HepG2 (cell line): Measurements from ENCODE around the gene NCCRP1. TPM values are rescaled to one million over a fixed set of nuclear protein-coding genes. Genes with fewer than 3 reads are reported as not detected.

Source experiments
- CENPX ChIP-seq: sonication (generic); formaldehyde crosslinking; IDR thresholded peaks from 2 replicates; pipeline ENCODE4 v1.9.0; 2021; ENCODE audit warnings: mild to moderate bottlenecking, missing genetic modification reagents, moderate library complexity
- EHMT2 ChIP-seq: fragments of 200-600 bp; sonication (generic); IDR thresholded peaks from 2 replicates; pipeline ENCODE4 v1.7.0; 2017; ENCODE audit warnings: antibody characterized with exemption, low read depth, low read length, borderline replicate concordance
- HNRNPL ChIP-seq: fragments of 200-400 bp; formaldehyde crosslinking; IDR thresholded peaks from 2 replicates; pipeline ENCODE4 v1.6.1; 2017; ENCODE audit warnings: mild to moderate bottlenecking, low read depth, low read length
- KAT7 ChIP-seq: IDR thresholded peaks from 2 replicates; pipeline ENCODE4 v1.6.1; 2018; ENCODE audit warnings: borderline replicate concordance, missing compliant biosample characterization
- KLF12 ChIP-seq: sonication (generic); formaldehyde crosslinking; IDR thresholded peaks from 2 replicates; pipeline ENCODE4 v1.4.0; 2020; ENCODE audit warnings: missing genetic modification reagents, borderline replicate concordance
- NFE2L1 ChIP-seq: sonication (generic); formaldehyde crosslinking; IDR thresholded peaks from 2 replicates; pipeline ENCODE4 v1.4.0; 2020; ENCODE audit warnings: missing genetic modification reagents, mild to moderate bottlenecking, borderline replicate concordance
- POLR2A ChIP-seq, 2 experiments: IDR thresholded peaks; 2 replicates each; pipeline ENCODE4 v1.6.1; 2011; ENCODE audit warnings: low read depth in 2 of 2, low read length in 2 of 2, mild to moderate bottlenecking in 1 of 2, moderate library complexity in 1 of 2; ENCODE audit not compliant: insufficient read depth in 1 of 2
- SUZ12 ChIP-seq: fragments of 150-350 bp; IDR thresholded peaks from 2 replicates; pipeline ENCODE4 v1.6.1; 2014; ENCODE audit warnings: low read depth, low read length
- ZHX2 ChIP-seq, 2 experiments: sonication (generic) in 1 of 2; formaldehyde crosslinking in 1 of 2; IDR thresholded peaks; 2 replicates each; pipeline versions ENCODE4 v1.6.1 to v1.9.0; 2014 to 2022; ENCODE audit warnings: antibody characterized with exemption in 1 of 2, borderline replicate concordance in 1 of 2, inconsistent platforms in 1 of 2, low read depth in 1 of 2, missing genetic modification reagents in 1 of 2
- ZNF281 ChIP-seq: sonication (generic); formaldehyde crosslinking; IDR thresholded peaks from 2 replicates; pipeline ENCODE4 v1.4.0; 2020; ENCODE audit warnings: missing genetic modification reagents, borderline replicate concordance
- ZNF704 ChIP-seq: sonication (generic); formaldehyde crosslinking; IDR thresholded peaks from 2 replicates; pipeline ENCODE4 v1.8.1; 2023; ENCODE audit warnings: mild to moderate bottlenecking, inconsistent platforms, moderate library complexity, missing genetic modification reagents, borderline replicate concordance
- ZUFSP ChIP-seq: sonication (generic); formaldehyde crosslinking; IDR thresholded peaks from 2 replicates; pipeline ENCODE4 v1.9.0; 2021; ENCODE audit warnings: missing genetic modification reagents, mild to moderate bottlenecking, borderline replicate concordance
- polyA plus RNA-seq, 8 experiments: library from polyadenylated mRNA; depleted of rRNA in 3 of 8; stranded (reverse) in 7 of 8; unstranded in 1 of 8; fragments of >200 nt; fragmentation: Illumina TruSeq in 4 of 8; extraction: Trizol in 4 of 8; gene quantifications; 2 replicates each; pipeline versions ENCODE4 v1.2.1 to v1.2.3, GENCODE V29; 2011 to 2016; ENCODE audit warnings: low read depth in 4 of 8, missing spikeins in 1 of 8, mixed read lengths in 1 of 8; ENCODE audit not compliant: insufficient read depth in 1 of 8
- total RNA-seq, 5 experiments: library from RNA; depleted of rRNA; stranded (reverse); fragments of >200 nt; fragmentation: Illumina TruSeq; extraction: Trizol; gene quantifications; 2 replicates each; pipeline ENCODE4 v1.2.3, GENCODE V29; 2016; ENCODE audit warnings: low read depth in 1 of 5

Gene NCCRP1
- total and polyA plus RNA-seq, 2 of the 13 experiments (the other 11 are each of a cell fraction or from before 2014, with no cell fraction given), result not detected

- TF ChIP-seq ZHX2 (IDR thresholded peaks at IDR 0.05; ENCODE audit: low read depth) (no peak), ZHX2 (CRISPR knock-in tag; IDR thresholded peaks at IDR 0.05; ENCODE audit: borderline replicate concordance) (no peak), SUZ12 (no peak), KLF12 (CRISPR knock-in tag) (no peak), POLR2A (IDR thresholded peaks at IDR 0.05; ENCODE audit: insufficient read depth in 1 of 2, low read depth in 2 of 2, low read length in 2 of 2) (no peak), NFE2L1 (CRISPR knock-in tag) (no peak), ZUFSP (CRISPR knock-in tag) (no peak), KAT7 (CRISPR knock-in tag) (no peak), HNRNPL (0 out of 2 replicates have a peak, but pooled peaks have one; percentile 10), ZNF281 (CRISPR knock-in tag) (no peak), ZNF704 (CRISPR knock-in tag) (0 out of 2 replicates have a peak, but pooled peaks have one; percentile 40), CENPX (CRISPR knock-in tag) (no peak), EHMT2 (no peak)
- TF ChIP-seq, all 625 proteins: peak for 7
These were observed 40.2 kb upstream of the NCCRP1 start (continued) for GRCh38 chr19:39156326-39157230.
